Neuronal stem cell (in vitro differentiated cells): Measurements from ENCODE around the gene RPS6KA2.

Experiments
- DNase-seq: peaks from one replicate; pipeline ENCODE4 v3.0.0-alpha.2; 2013; ENCODE audit warnings: low spot score
- H2AFZ ChIP-seq: one replicate; pipeline ENCODE4 v1.6.1; 2013; ENCODE audit warnings: mild to moderate bottlenecking, low read length, inconsistent platforms
- H2AK5ac ChIP-seq: 2 replicates; pipeline ENCODE4 v1.6.1; 2013; ENCODE audit warnings: low read depth, mild to moderate bottlenecking, inconsistent platforms, low read length, moderate library complexity, mixed read lengths
- H2BK120ac ChIP-seq: 2 replicates; pipeline ENCODE4 v1.6.1; 2013; ENCODE audit warnings: low read depth, mild to moderate bottlenecking, inconsistent platforms, low read length, moderate library complexity, mixed read lengths
- H2BK12ac ChIP-seq: one replicate; pipeline ENCODE4 v1.6.1; 2013; ENCODE audit warnings: low read length, inconsistent platforms
- H2BK15ac ChIP-seq: 2 replicates; pipeline ENCODE4 v1.6.1; 2013; ENCODE audit warnings: mild to moderate bottlenecking, low read length, inconsistent platforms, mixed read lengths
- H2BK5ac ChIP-seq: one replicate; pipeline ENCODE4 v1.6.1; 2013; ENCODE audit warnings: inconsistent platforms, mild to moderate bottlenecking, low read length, moderate library complexity
- H3K14ac ChIP-seq: one replicate; pipeline ENCODE4 v1.6.1; 2013; ENCODE audit warnings: low read length, inconsistent platforms
- H3K18ac ChIP-seq: 2 replicates; pipeline ENCODE4 v1.6.1; 2013; ENCODE audit warnings: low read length, inconsistent platforms
- H3K23ac ChIP-seq: 2 replicates; pipeline ENCODE4 v1.6.1; 2013; ENCODE audit warnings: low read depth, mild to moderate bottlenecking, mixed read lengths, low read length, inconsistent platforms; ENCODE audit not compliant: poor library complexity
- H3K27ac ChIP-seq: replicated peaks from 3 replicates; pipeline ENCODE4 v1.5.1; 2013; ENCODE audit warnings: low read length, inconsistent platforms
- H3K27me3 ChIP-seq, 3 experiments: 2 replicates each; pipeline ENCODE4 v1.6.1; 2013; ENCODE audit warnings: low read length in 3 of 3, mild to moderate bottlenecking in 2 of 3, inconsistent platforms in 1 of 3, low read depth in 1 of 3, mixed read lengths in 1 of 3, moderate library complexity in 1 of 3; ENCODE audit not compliant: control insufficient read depth in 3 of 3, insufficient read depth in 3 of 3
- H3K36me3 ChIP-seq, 2 donors: replicated peaks in 1 of 2; 2 replicates each; pipeline ENCODE4 v1.6.1; 2013; ENCODE audit warnings: low read length in 2 of 2; ENCODE audit not compliant: control insufficient read depth in 2 of 2, insufficient read depth in 2 of 2
- H3K4ac ChIP-seq: 2 replicates; pipeline ENCODE4 v1.6.1; 2013; ENCODE audit warnings: inconsistent platforms, mild to moderate bottlenecking, low read length, moderate library complexity
- H3K4me1 ChIP-seq, 2 donors: 1 replicate in 1 of 2; 2 replicates in 1 of 2; pipeline ENCODE4 v1.6.1; 2013; ENCODE audit warnings: low read length in 2 of 2, low read depth in 1 of 2; ENCODE audit not compliant: control insufficient read depth in 2 of 2, insufficient read depth in 1 of 2
- H3K4me2 ChIP-seq: one replicate; pipeline ENCODE4 v1.6.1; 2013; ENCODE audit warnings: mild to moderate bottlenecking, low read length, inconsistent platforms; ENCODE audit not compliant: insufficient read depth, poor library complexity, severe bottlenecking
- H3K4me3 ChIP-seq, 2 donors: 2 replicates each; pipeline ENCODE4 v1.5.1; 2013; ENCODE audit warnings: low read length in 2 of 2, mild to moderate bottlenecking in 2 of 2, inconsistent platforms in 1 of 2, moderate library complexity in 1 of 2
- H3K79me1 ChIP-seq: one replicate; pipeline ENCODE4 v1.6.1; 2013; ENCODE audit warnings: low read depth, mild to moderate bottlenecking, inconsistent platforms, low read length, moderate library complexity
- H3K9ac ChIP-seq: one replicate; pipeline ENCODE4 v1.6.1; 2013; ENCODE audit warnings: mild to moderate bottlenecking, low read depth, low read length, inconsistent platforms; ENCODE audit not compliant: poor library complexity
- H3K9me3 ChIP-seq, 2 donors: replicated peaks in 1 of 2; 2 replicates each; pipeline versions ENCODE3 to v1.6.1; 2013; ENCODE audit warnings: low read length in 2 of 2, mild to moderate bottlenecking in 2 of 2, inconsistent platforms in 1 of 2, low read depth in 1 of 2, mixed read lengths in 1 of 2, moderate library complexity in 1 of 2; ENCODE audit not compliant: control insufficient read depth in 2 of 2, insufficient read depth in 1 of 2
- H4K8ac ChIP-seq: one replicate; pipeline ENCODE4 v1.6.1; 2013; ENCODE audit warnings: low read depth, mild to moderate bottlenecking, inconsistent platforms, low read length, moderate library complexity
- H4K91ac ChIP-seq: one replicate; pipeline ENCODE4 v1.6.1; 2013; ENCODE audit warnings: low read length, low read depth, mild to moderate bottlenecking, inconsistent platforms; ENCODE audit not compliant: poor library complexity
- WGBS, 2 donors: extraction: QIAGEN DNeasy Blood & Tissue Kit; methylation state at CpG; one replicate each; pipeline ENCODE4 v1.1.7; 2013; ENCODE audit warnings: missing lambda C conversion rate in 2 of 2, mixed read lengths in 1 of 2; ENCODE audit not compliant: insufficient read length in 2 of 2, insufficient replicate concordance in 1 of 2; ENCODE audit errors: extremely low coverage in 2 of 2; 5-methylcytosine and 5-hydroxymethylcytosine counted together

The RPS6KA2 gene

DNA sequence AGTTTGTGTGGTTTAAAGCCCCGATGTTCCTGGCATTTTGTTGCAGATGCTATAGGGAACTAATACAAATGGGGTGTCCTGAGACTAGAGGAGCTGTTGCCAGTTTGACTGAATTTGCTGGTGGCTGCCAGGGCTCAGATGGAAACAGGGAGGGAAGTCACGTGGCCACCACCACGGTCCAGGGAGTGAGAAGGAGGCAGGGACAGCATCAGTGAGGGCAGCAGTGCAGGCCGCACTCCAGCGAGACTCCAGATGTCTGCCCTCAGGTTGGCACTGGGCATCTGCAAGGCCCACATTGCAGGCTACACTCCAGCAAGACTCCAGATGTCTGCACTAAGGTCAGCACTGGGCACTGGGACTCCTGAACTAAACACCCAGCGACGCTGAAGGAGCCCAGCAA is 126.8 kb downstream of the RPS6KA2 start:
- H3K9ac ChIP-seq: no peak overlapping the region
- no peak overlapping the region for H3K27ac ChIP-seq
- H3K4ac ChIP-seq: no peak overlapping the region
- no peak overlapping the region for H4K8ac ChIP-seq
- no peaks in the 10 kb centered on the region for H3K79me1 ChIP-seq
- no peak overlapping the region for H2AK5ac ChIP-seq
- H2BK12ac ChIP-seq: no peak overlapping the region
- H3K23ac ChIP-seq: no peak overlapping the region
- no peak overlapping the region for H2BK5ac ChIP-seq
- no peak overlapping the region for H3K4me2 ChIP-seq
- H2AFZ ChIP-seq: no peak overlapping the region
- no peaks in the 10 kb centered on the region for H3K27me3 ChIP-seq
- no peak overlapping the region for H3K18ac ChIP-seq
- no peak overlapping the region for H3K14ac ChIP-seq
- no peak overlapping the region for H2BK120ac ChIP-seq
- no peak for DNase-seq
- no peak overlapping the region for H3K4me3 ChIP-seq
- H3K9me3 ChIP-seq: no peaks in the 10 kb centered on the region
- H2BK15ac ChIP-seq: no peak overlapping the region
- WGBS, 2 donors: no CpG with 5 or more reads among the region's 7 CpGs
- no peak overlapping the region for H4K91ac ChIP-seq
- H3K36me3 ChIP-seq: peaks cover 14 to 81% of the 10 kb centered on the region in 2 donors
- H3K4me1 ChIP-seq: peaks cover 5 to 7% of the 10 kb centered on the region in 2 donors

DNA sequence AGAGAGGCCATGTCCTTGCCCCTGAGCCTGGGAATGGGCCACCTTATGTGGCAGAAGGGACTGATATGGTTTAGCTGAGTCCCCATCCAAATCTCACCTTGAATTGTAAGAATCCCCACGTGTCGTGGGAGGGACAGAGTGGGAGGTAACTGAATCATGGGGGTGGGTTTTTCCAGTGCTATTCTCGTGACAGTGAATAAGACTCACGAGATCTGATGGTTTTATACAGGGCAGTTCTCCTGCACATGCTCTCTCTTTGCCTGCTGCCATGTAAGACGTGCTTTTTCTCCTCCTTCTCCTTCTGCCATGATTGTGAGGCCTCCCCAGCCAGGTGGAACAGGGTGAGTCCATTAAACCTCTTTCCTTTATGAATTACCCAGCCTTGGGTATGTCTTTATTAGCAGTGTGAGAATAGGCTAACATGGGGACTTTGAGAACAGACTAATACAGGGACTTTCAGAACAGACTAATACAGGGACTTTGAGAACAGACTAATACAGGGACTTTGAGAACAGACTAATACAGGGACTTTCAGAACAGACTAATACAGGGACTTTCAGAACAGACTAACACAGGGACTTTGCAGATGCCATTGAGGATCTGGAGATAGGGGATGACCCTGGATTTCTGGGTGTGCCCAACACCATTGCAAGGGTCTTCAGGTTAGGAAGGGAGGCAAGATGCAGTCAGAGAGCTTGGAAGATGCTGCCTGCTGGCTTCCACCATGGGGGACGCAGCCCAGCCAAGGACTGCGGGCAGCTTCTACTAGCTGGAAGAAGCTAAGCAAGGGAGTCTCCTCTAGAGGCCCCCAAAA is 127.5 kb downstream of the RPS6KA2 start:
- no peak for DNase-seq
- Histone ChIP-seq H3K4me2 (no peak overlapping the region), H2AK5ac (no peak overlapping the region), H3K4me3 (no peak overlapping the region), H3K23ac (no peak overlapping the region), H3K14ac (no peak overlapping the region), H3K4me1 (peaks cover 10 to 14% of the 10 kb centered on the region in 2 donors), H2BK12ac (no peak overlapping the region), H2AFZ (no peak overlapping the region), H3K27me3 (no peaks in the 10 kb centered on the region), H3K36me3 (peaks cover 14 to 74% of the 10 kb centered on the region in 2 donors), H3K4ac (no peak overlapping the region), H3K79me1 (no peaks in the 10 kb centered on the region), H3K18ac (no peak overlapping the region), H3K9me3 (no peaks in the 10 kb centered on the region), H2BK120ac (no peak overlapping the region), H3K27ac (no peak overlapping the region), H4K91ac (no peak overlapping the region), H3K9ac (no peak overlapping the region), H4K8ac (no peak overlapping the region), H2BK15ac (no peak overlapping the region), H2BK5ac (no peak overlapping the region)
- no CpG with 5 or more reads among the region's 7 CpGs for WGBS, 2 donors

DNA sequence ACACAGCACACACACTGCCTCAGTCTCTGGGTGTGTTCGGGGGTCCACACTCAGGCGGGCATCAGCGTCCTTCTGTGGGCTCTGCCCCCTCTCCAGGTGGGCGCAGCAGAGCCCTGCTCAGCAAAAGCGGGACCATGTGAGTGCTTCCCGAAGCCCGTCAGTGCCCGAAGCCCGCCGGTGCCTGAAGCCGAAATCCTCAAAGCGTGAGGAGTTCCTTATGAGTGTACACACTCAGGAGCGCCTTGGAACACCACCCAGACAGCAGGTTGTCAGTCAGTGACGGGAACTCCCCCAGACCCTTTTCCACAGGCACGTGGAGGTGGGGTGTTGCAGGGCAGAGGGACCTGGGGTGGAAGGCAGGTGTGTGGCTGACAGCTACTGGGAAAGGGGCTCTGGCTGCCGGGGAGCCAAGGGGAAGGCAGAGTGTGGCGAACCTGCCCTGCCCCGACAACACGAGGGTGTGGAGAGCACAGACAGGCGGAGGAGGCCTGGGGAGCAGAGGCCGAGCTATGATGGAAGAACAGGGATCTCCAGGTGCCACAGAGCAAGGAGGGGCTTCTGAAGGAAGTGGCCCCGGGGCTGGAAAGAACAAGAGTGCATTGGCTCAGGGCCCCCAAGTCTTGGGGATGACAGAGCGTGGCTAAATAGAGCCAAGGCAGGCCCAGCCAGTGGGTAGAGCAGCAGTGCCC is 128.2 kb downstream of the RPS6KA2 start:
- H3K9ac ChIP-seq: no peak overlapping the region
- no peak overlapping the region for H3K4ac ChIP-seq
- peaks cover 10 to 74% of the 10 kb centered on the region in 2 donors for H3K36me3 ChIP-seq
- H3K9me3 ChIP-seq: no peaks in the 10 kb centered on the region
- no peak overlapping the region for H3K4me3 ChIP-seq
- no peak overlapping the region for H3K27ac ChIP-seq
- no peak overlapping the region for H4K91ac ChIP-seq
- H3K14ac ChIP-seq: no peak overlapping the region
- no peak overlapping the region for H3K18ac ChIP-seq
- no peak overlapping the region for H3K4me2 ChIP-seq
- no peak overlapping the region for H2AFZ ChIP-seq
- H2BK5ac ChIP-seq: no peak overlapping the region
- no peak overlapping the region for H4K8ac ChIP-seq
- no peaks in the 10 kb centered on the region for H3K27me3 ChIP-seq
- H3K79me1 ChIP-seq: no peaks in the 10 kb centered on the region
- H3K4me1 ChIP-seq: peaks cover 10 to 18% of the 10 kb centered on the region in 2 donors
- no CpG with 5 or more reads among the region's 23 CpGs for WGBS, 2 donors
- H2BK15ac ChIP-seq: no peak overlapping the region
- H2AK5ac ChIP-seq: no peak overlapping the region
- H2BK120ac ChIP-seq: no peak overlapping the region
- H2BK12ac ChIP-seq: no peak overlapping the region
- peak overlapping the region; percentile 2 for H3K23ac ChIP-seq
- DNase-seq: no peak

DNA sequence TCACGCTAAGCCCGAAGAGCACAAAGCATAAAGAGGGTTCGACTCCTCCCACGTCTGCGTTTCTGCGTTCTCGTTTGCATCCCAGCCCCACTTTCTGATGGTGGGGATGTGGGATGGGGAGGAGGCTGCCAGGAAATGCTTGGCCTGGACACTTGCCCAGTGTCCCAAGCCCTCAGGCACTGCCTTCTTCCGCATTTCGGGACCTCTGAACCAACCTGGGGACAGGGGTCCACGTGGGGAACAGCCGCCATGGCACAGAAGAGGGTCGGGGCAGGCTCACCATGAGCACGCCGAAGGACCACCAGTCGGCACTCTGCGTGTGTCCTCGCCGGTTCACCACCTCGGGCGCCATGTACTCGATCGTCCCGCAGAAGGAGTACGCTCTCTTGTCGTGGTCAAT is 128.8 kb downstream of the RPS6KA2 start:
- H4K91ac ChIP-seq: no peak overlapping the region
- H3K4me3 ChIP-seq: no peak overlapping the region
- DNase-seq: no peak
- H3K23ac ChIP-seq: peak overlapping the region; percentile 2
- H2BK15ac ChIP-seq: no peak overlapping the region
- H3K27ac ChIP-seq: no peak overlapping the region
- H3K18ac ChIP-seq: no peak overlapping the region
- H3K9ac ChIP-seq: no peak overlapping the region
- WGBS, 2 donors: no CpG with 5 or more reads among the region's 25 CpGs
- H2BK5ac ChIP-seq: no peak overlapping the region
- no peak overlapping the region for H3K4ac ChIP-seq
- H3K9me3 ChIP-seq: no peaks in the 10 kb centered on the region
- peaks cover 10 to 18% of the 10 kb centered on the region in 2 donors for H3K4me1 ChIP-seq
- peaks cover 7 to 74% of the 10 kb centered on the region in 2 donors for H3K36me3 ChIP-seq
- H3K14ac ChIP-seq: peak overlapping the region; percentile 27
- no peak overlapping the region for H2BK120ac ChIP-seq
- no peak overlapping the region for H2AK5ac ChIP-seq
- no peaks in the 10 kb centered on the region for H3K79me1 ChIP-seq
- H2BK12ac ChIP-seq: no peak overlapping the region
- H3K27me3 ChIP-seq: no peaks in the 10 kb centered on the region
- no peak overlapping the region for H4K8ac ChIP-seq
- no peak overlapping the region for H2AFZ ChIP-seq
- no peak overlapping the region for H3K4me2 ChIP-seq
